Common myeloid progenitor, CD34-positive (primary cell): ENCODE measurements around the gene TRERF1.

Source experiments
- CTCF ChIA-PET: fragments of 350-600 bp; sonication (Branson Sonifier 250); formaldehyde crosslinking; loops from one replicate; lab custom pipeline; 2021; ENCODE audit warnings: antibody characterized with exemption; lab: Charles Lee
- POLR2A ChIA-PET: fragments of 350-600 bp; sonication (Branson Sonifier 250); formaldehyde crosslinking; loops from one replicate; lab custom pipeline; 2021; ENCODE audit warnings: antibody characterized with exemption; lab: Charles Lee
- DNase-seq, 3 donors: peaks; one replicate each; pipeline versions ENCODE4 v3.0.0 to v3.0.0-alpha.2; 2013
- H3K27ac ChIP-seq, 2 experiments: 1 replicate in 1 of 2; 2 replicates in 1 of 2; pipeline ENCODE4 v1.7.0; 2013; ENCODE audit warnings: inconsistent platforms in 2 of 2, low read length in 2 of 2, mild to moderate bottlenecking in 2 of 2, low read depth in 1 of 2, moderate library complexity in 1 of 2; ENCODE audit not compliant: severe bottlenecking in 2 of 2, insufficient read depth in 1 of 2, poor library complexity in 1 of 2
- H3K27me3 ChIP-seq, 5 experiments: replicated peaks in 2 of 5; 1 replicate in 3 of 5; 2 replicates in 2 of 5; pipeline versions ENCODE4 v1.6.1 to v1.7.0; 2013; ENCODE audit warnings: low read length in 4 of 5, mild to moderate bottlenecking in 2 of 5, moderate library complexity in 2 of 5, inconsistent platforms in 1 of 5; ENCODE audit not compliant: insufficient read depth in 5 of 5, control insufficient read depth in 4 of 5
- H3K36me3 ChIP-seq, 4 experiments: 1 replicate in 2 of 4; 2 replicates in 2 of 4; pipeline versions ENCODE4 v1.6.1 to v1.7.0; 2013; ENCODE audit warnings: low read length in 3 of 4, control low read depth in 1 of 4, mild to moderate bottlenecking in 1 of 4; ENCODE audit not compliant: control insufficient read depth in 4 of 4, insufficient read depth in 4 of 4
- H3K4me1 ChIP-seq, 4 experiments: 1 replicate in 3 of 4; 2 replicates in 1 of 4; pipeline versions ENCODE4 v1.6.1 to v1.7.1; 2013; ENCODE audit warnings: low read length in 3 of 4, mild to moderate bottlenecking in 3 of 4, control low read depth in 1 of 4, inconsistent platforms in 1 of 4, moderate library complexity in 1 of 4; ENCODE audit not compliant: control insufficient read depth in 4 of 4, insufficient read depth in 4 of 4; ENCODE audit errors: control extremely low read depth in 1 of 4
- H3K4me3 ChIP-seq, 7 experiments: 1 replicate in 4 of 7; 2 replicates in 3 of 7; pipeline versions ENCODE4 v1.5.1 to v1.7.0; 2013; ENCODE audit warnings: mild to moderate bottlenecking in 7 of 7, low read length in 6 of 7, moderate library complexity in 6 of 7, inconsistent platforms in 2 of 7, low read depth in 2 of 7, control low read depth in 1 of 7; ENCODE audit not compliant: insufficient read depth in 4 of 7, control insufficient read depth in 1 of 7; ENCODE audit errors: extremely low read depth in 1 of 7
- H3K9me3 ChIP-seq, 5 experiments: 1 replicate in 4 of 5; 2 replicates in 1 of 5; pipeline versions ENCODE4 v1.6.1 to v1.7.1; 2013; ENCODE audit warnings: low read length in 4 of 5, mild to moderate bottlenecking in 2 of 5, inconsistent platforms in 1 of 5, low read depth in 1 of 5, moderate library complexity in 1 of 5; ENCODE audit not compliant: control insufficient read depth in 4 of 5, insufficient read depth in 2 of 5; ENCODE audit errors: control extremely low read depth in 1 of 5
- WGBS: methylation state at CpG from one replicate; pipeline ENCODE4 v1.1.5; 2013; ENCODE audit not compliant: insufficient coverage; 5-methylcytosine and 5-hydroxymethylcytosine counted together

Gene TRERF1

GRCh38 chr6:42243046-42243445, 208.7 kb downstream of the TRERF1 start:
- DNase-seq, result no peak
- Histone ChIP-seq H3K27ac (no peak overlapping the region), H3K9me3 (no peaks in the 10 kb centered on the region), H3K36me3 (peaks cover 4 to 37% (median 12%) of the 10 kb centered on the region in 4 experiments), H3K27me3 (no peaks in the 10 kb centered on the region), H3K4me1 (no peaks in the 10 kb centered on the region), H3K4me3 (no peak overlapping the region)
- WGBS, result 90% methylated on average over 8 of the region's 11 CpGs
- POLR2A ChIA-PET, result no interaction called here
- CTCF ChIA-PET, result interaction anchor here (1.0 to 1.1 kb wide), 3 partner anchors 8 to 27 kb away, joined by 3 read pairs; no protein-coding TSS in a partner anchor

GRCh38 chr6:42241915-42242314, 209.8 kb downstream of the TRERF1 start:
- Histone ChIP-seq H3K36me3 (peaks cover 4 to 37% (median 12%) of the 10 kb centered on the region in 4 experiments), H3K27me3 (no peaks in the 10 kb centered on the region), H3K27ac (no peak overlapping the region), H3K9me3 (no peaks in the 10 kb centered on the region), H3K4me1 (no peaks in the 10 kb centered on the region), H3K4me3 (no peak overlapping the region)
- DNase-seq, result no peak
- CTCF ChIA-PET, result interaction anchor here (1.1 kb wide), 1 partner anchor 19 kb away, joined by 3 read pairs; no protein-coding TSS in a partner anchor
- POLR2A ChIA-PET, result no interaction called here
- WGBS, result 94% methylated on average over 4 of the region's 5 CpGs

GRCh38 chr6:42239736-42240375, 211.9 kb downstream of the TRERF1 start:
- POLR2A ChIA-PET, result no interaction called here
- no peaks in the 10 kb centered on the region for H3K4me1 ChIP-seq
- 100% methylated on average over 7 of the region's 7 CpGs for WGBS
- CTCF ChIA-PET, result interaction anchor here (1.0 kb wide), 1 partner anchor 10 kb away, joined by 3 read pairs; no protein-coding TSS in a partner anchor
- no peak overlapping the region for H3K4me3 ChIP-seq
- DNase-seq, result no peak
- H3K27me3 ChIP-seq, result no peaks in the 10 kb centered on the region
- H3K9me3 ChIP-seq, result no peaks in the 10 kb centered on the region
- H3K36me3 ChIP-seq, result peaks cover 7 to 35% (median 14%) of the 10 kb centered on the region in 4 experiments
- H3K27ac ChIP-seq, result no peak overlapping the region

GRCh38 chr6:42239333-42239732, 212.4 kb downstream of the TRERF1 start:
- Histone ChIP-seq H3K27me3 (no peaks in the 10 kb centered on the region), H3K27ac (no peak overlapping the region), H3K4me1 (no peaks in the 10 kb centered on the region), H3K36me3 (peaks cover 5 to 35% (median 15%) of the 10 kb centered on the region in 4 experiments), H3K4me3 (no peak overlapping the region), H3K9me3 (no peaks in the 10 kb centered on the region)
- CTCF ChIA-PET, result interaction anchor here (1.0 kb wide), 1 partner anchor 10 kb away, joined by 3 read pairs; no protein-coding TSS in a partner anchor
- POLR2A ChIA-PET, result no interaction called here
- no peak for DNase-seq
- WGBS, result 100% methylated on average over 3 of the region's 5 CpGs

- H3K36me3 ChIP-seq, result peaks cover 6 to 30% (median 13%) of the 10 kb centered on the region in 4 experiments
- H3K27ac ChIP-seq, result no peak overlapping the region
- H3K4me3 ChIP-seq, result no peak overlapping the region
- DNase-seq, result no peak
- no CpG with 5 or more reads among the region's 1 CpG for WGBS
- no peaks in the 10 kb centered on the region for H3K4me1 ChIP-seq
- ChIA-PET CTCF (no interaction called here), POLR2A (no interaction called here)
- no peaks in the 10 kb centered on the region for H3K9me3 ChIP-seq
- no peaks in the 10 kb centered on the region for H3K27me3 ChIP-seq
Measured at GRCh38 chr6:42237857-42238256, 213.9 kb downstream of the TRERF1 start.

- no peak overlapping the region for H3K27ac ChIP-seq
- DNase-seq, result no peak
- no peak overlapping the region for H3K4me3 ChIP-seq
- 93% methylated on average over 3 of the region's 5 CpGs for WGBS
- no peaks in the 10 kb centered on the region for H3K9me3 ChIP-seq
- POLR2A ChIA-PET, result no interaction called here
- no peaks in the 10 kb centered on the region for H3K27me3 ChIP-seq
- no peaks in the 10 kb centered on the region for H3K4me1 ChIP-seq
- CTCF ChIA-PET, result no interaction called here
- peaks cover under 1 to 30% (median 15%) of the 10 kb centered on the region in 4 experiments for H3K36me3 ChIP-seq
Measured at GRCh38 chr6:42236682-42237473, 214.8 kb downstream of the TRERF1 start.

GRCh38 chr6:42236030-42236429, 215.7 kb downstream of the TRERF1 start:
- no peak for DNase-seq
- no peaks in the 10 kb centered on the region for H3K27me3 ChIP-seq
- H3K27ac ChIP-seq, result no peak overlapping the region
- H3K4me3 ChIP-seq, result no peak overlapping the region
- POLR2A ChIA-PET, result no interaction called here
- CTCF ChIA-PET, result interaction anchor here (1.3 kb wide), 1 partner anchor 12 kb away, joined by 3 read pairs; no protein-coding TSS in a partner anchor
- no peaks in the 10 kb centered on the region for H3K4me1 ChIP-seq
- peaks cover 0 to 31% (median 14%) of the 10 kb centered on the region in 4 experiments for H3K36me3 ChIP-seq
- H3K9me3 ChIP-seq, result no peaks in the 10 kb centered on the region
- WGBS, result 95% methylated on average over 6 of the region's 9 CpGs
